Thoracic aorta (tissue), 2 donors: ENCODE measurements around the gene TATDN3. TPM values are rescaled to one million over a fixed set of nuclear protein-coding genes. Genes with fewer than 3 reads are reported as not detected.

Source experiments
- ATAC-seq: fragments of 150-250 bp; one replicate; pipeline ENCODE4 v1.8.0; 2017; ENCODE audit warnings: low read depth; ENCODE audit not compliant: insufficient number of reproducible peaks, low FRiP score
- DNase-seq: peaks from one replicate; pipeline ENCODE4 v3.0.0-alpha.2; 2020; ENCODE audit warnings: low spot score
- H3K27ac ChIP-seq, 2 donors: fragments of 200-600 bp; sonication (generic); 1 replicate in 1 of 2; 2 replicates in 1 of 2; pipeline ENCODE4 v1.5.1; 2016; ENCODE audit warnings: mild to moderate bottlenecking in 2 of 2, moderate library complexity in 2 of 2
- H3K27me3 ChIP-seq: fragments of 200-600 bp; sonication (generic); replicated peaks from 2 replicates; pipeline ENCODE4 v1.6.0; 2016; ENCODE audit warnings: mild to moderate bottlenecking; ENCODE audit not compliant: insufficient read depth
- H3K36me3 ChIP-seq: fragments of 200-600 bp; sonication (generic); one replicate; pipeline ENCODE4 v1.5.1; 2016
- H3K4me1 ChIP-seq, 2 donors: fragments of 200-600 bp; sonication (generic); 1 replicate in 1 of 2; 2 replicates in 1 of 2; pipeline versions ENCODE4 v1.5.1 to v1.6.0; 2016; ENCODE audit warnings: low read depth in 2 of 2, mild to moderate bottlenecking in 1 of 2; ENCODE audit not compliant: control insufficient read depth in 1 of 2
- H3K4me3 ChIP-seq: fragments of 200-600 bp; sonication (generic); 2 replicates; pipeline ENCODE4 v1.5.1; 2016; ENCODE audit warnings: mild to moderate bottlenecking
- H3K9me3 ChIP-seq: fragments of 200-600 bp; sonication (generic); 2 replicates; pipeline ENCODE4 v1.5.1; 2016
- total RNA-seq, 2 donors: library from RNA; depleted of rRNA; stranded (reverse); fragments of >200 nt; gene quantifications; one replicate each; pipeline versions ENCODE4 v1.1.0 to v1.2.3, GENCODE V29; 2016
- TF ChIP-seq, protein P1 (sequence below): fragments of 200-600 bp; sonication (generic); IDR thresholded peaks from one replicate; pipeline ENCODE4 v1.5.1; 2019; ENCODE audit warnings: antibody characterized with exemption

TATDN3 gene
- total RNA-seq, 2 donors from 2014 or later = 8.1 to 8.9 TPM

DNA sequence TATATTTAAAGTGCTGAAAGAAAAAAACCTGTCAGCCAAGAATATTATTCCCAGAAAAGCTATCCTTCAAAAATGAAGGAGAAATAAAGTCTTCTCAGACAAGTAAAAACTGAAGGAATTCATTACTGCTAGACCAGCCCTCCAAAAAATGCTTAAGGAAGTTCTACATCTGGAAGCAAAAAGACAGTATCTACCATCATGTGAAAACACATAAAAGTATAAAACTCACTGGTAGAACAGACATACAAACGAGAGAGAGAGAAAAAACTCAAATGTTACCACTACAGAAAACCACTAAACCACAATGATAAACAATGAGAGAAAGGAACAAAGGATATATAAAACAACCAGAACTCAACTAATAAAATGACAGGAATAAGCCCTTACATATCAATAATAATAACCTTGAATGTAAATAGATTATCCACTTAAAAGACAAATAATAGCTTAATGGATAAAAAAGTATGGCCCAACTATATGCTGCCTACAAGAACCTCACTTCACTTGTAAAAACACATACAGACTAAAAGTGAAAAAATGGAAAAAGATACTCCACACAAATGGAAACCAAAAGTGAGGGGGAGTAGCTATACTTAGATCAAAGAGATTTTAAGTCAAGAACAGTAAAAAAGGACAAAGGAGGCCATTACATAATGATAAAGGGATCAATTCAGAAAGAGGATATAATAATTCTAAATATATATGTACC, 22.1 kb upstream of the TATDN3 start:
- Histone ChIP-seq H3K27me3 (no peaks in the 10 kb centered on the region), H3K4me3 (no peak overlapping the region), H3K4me1 (no peaks in the 10 kb centered on the region), H3K9me3 (peaks cover 19% of the 10 kb centered on the region), H3K36me3 (no peaks in the 10 kb centered on the region), H3K27ac (no peak overlapping the region)
- ATAC-seq (no peak), DNase-seq (no peak)
- TF ChIP-seq, protein P1, sequence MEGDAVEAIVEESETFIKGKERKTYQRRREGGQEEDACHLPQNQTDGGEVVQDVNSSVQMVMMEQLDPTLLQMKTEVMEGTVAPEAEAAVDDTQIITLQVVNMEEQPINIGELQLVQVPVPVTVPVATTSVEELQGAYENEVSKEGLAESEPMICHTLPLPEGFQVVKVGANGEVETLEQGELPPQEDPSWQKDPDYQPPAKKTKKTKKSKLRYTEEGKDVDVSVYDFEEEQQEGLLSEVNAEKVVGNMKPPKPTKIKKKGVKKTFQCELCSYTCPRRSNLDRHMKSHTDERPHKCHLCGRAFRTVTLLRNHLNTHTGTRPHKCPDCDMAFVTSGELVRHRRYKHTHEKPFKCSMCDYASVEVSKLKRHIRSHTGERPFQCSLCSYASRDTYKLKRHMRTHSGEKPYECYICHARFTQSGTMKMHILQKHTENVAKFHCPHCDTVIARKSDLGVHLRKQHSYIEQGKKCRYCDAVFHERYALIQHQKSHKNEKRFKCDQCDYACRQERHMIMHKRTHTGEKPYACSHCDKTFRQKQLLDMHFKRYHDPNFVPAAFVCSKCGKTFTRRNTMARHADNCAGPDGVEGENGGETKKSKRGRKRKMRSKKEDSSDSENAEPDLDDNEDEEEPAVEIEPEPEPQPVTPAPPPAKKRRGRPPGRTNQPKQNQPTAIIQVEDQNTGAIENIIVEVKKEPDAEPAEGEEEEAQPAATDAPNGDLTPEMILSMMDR = no peak

DNA sequence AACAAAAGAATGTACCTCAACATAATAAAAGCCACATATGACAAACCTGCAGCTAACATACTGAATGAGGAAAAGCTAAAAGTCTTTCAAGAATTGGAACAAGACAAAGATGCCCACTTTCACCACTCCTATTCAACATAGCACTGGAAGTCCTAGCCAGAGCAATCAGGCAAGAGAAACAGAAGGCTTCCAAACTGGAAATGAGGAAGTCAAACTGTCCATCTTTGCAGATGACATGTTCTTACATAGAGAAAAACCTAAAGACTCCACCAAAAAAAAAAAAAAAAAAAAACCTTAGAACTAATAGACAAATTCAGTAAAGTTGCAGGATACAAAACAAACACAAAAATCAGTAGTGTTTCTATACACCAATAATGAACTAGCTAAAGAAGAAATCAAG, 20.4 kb upstream of the TATDN3 start:
- Histone ChIP-seq H3K4me3 (no peak overlapping the region), H3K36me3 (no peaks in the 10 kb centered on the region), H3K27ac (no peak overlapping the region), H3K9me3 (peaks cover 19% of the 10 kb centered on the region), H3K27me3 (no peaks in the 10 kb centered on the region), H3K4me1 (no peaks in the 10 kb centered on the region)
- DNase-seq (no peak), ATAC-seq (no peak)
- TF ChIP-seq, protein P1 = no peak

DNA sequence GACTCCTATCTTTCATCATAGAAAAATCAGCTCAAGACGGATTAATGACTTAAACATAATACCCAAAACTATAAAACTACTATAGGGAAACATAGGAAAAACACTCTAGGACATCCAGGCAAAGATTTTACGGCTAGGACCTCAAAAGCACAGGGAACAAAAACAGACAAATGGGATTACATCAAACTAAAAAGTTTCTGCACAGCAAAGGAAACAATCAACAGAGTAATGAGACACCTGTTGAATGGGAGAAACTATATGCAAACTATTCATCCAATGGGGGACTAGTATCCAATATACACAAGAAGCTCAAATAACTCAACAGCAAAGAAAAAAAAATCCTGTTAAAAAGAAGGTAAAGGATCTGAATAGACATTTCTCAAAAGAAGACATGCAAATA, 18.7 kb upstream of the TATDN3 start:
- ATAC-seq (no peak), DNase-seq (no peak)
- H3K4me1 ChIP-seq = no peaks in the 10 kb centered on the region
- no peak overlapping the region for H3K4me3 ChIP-seq
- H3K9me3 ChIP-seq = peaks cover 16% of the 10 kb centered on the region
- H3K27ac ChIP-seq = no peak overlapping the region
- TF ChIP-seq, protein P1 = no peak
- H3K27me3 ChIP-seq = no peaks in the 10 kb centered on the region
- no peaks in the 10 kb centered on the region for H3K36me3 ChIP-seq

DNA sequence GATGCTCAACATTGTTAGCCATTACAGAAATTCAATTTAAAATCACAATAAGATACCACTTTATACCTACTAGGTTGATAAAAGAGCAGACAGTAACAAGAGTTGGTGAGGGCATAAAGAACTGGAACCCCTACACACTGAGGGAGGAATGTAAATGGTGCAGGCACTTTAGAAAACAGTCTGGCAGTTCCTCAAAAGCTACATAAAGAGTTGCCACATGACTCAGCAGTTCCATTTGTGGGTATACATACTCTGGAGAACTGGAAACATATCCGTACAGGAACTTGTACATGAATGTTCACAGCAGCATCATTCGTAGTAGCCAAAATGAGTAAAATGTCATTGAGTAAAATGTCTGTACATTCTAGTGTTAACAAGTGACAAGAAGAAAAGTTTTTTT, 17.1 kb upstream of the TATDN3 start:
- TF ChIP-seq, protein P1 = no peak
- Histone ChIP-seq H3K36me3 (no peaks in the 10 kb centered on the region), H3K9me3 (peaks cover 7% of the 10 kb centered on the region), H3K27ac (no peak overlapping the region), H3K27me3 (no peaks in the 10 kb centered on the region), H3K4me1 (no peaks in the 10 kb centered on the region), H3K4me3 (no peak overlapping the region)
- no peak for DNase-seq
- ATAC-seq = no peak

DNA sequence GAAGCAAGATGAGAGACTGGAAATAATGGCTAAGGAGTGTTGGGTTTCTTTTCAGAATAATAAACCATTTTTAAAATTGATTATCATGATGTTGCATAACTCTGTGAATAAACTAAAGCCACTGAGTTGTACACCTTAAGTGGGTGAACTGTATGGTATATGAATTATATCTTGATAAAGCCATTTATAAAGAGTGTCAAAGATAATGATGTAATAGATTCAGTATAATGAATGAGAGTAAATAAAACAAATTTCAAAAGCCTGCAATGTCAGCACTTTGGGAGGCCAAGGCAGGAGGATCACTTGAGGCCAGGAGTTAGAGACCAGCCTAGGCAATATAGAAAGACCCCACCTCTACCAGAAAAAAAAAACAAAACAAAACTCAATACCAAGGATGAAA, 16.5 kb upstream of the TATDN3 start:
- ATAC-seq = no peak

More for the DNA sequence above, 16.5 kb upstream of the TATDN3 start:
- Histone ChIP-seq H3K27ac (no peak overlapping the region), H3K36me3 (no peaks in the 10 kb centered on the region), H3K9me3 (peaks cover 1% of the 10 kb centered on the region), H3K4me3 (no peak overlapping the region), H3K4me1 (no peaks in the 10 kb centered on the region), H3K27me3 (no peaks in the 10 kb centered on the region)
- TF ChIP-seq, protein P1 = no peak
- no peak for DNase-seq
